K562 (cell line): ENCODE results near the gene SLC4A2. TPM values are rescaled to one million over a fixed set of nuclear protein-coding genes. Genes with fewer than 3 reads are reported as not detected.

Experiments used
- E2F1 ChIP-seq: sonication (generic); formaldehyde crosslinking; IDR thresholded peaks from 2 replicates; pipeline ENCODE4 v1.8.1; 2023; ENCODE audit warnings: mild to moderate bottlenecking, missing genetic modification reagents, moderate library complexity
- HNRNPL ChIP-seq: fragments of 200-400 bp; formaldehyde crosslinking; IDR thresholded peaks from 2 replicates; pipeline ENCODE4 v1.6.1; 2017; ENCODE audit warnings: low read depth, mild to moderate bottlenecking, low read length
- L3MBTL2 ChIP-seq: fragments of 450-650 bp; IDR thresholded peaks from 2 replicates; pipeline ENCODE4 v1.6.1; 2016; ENCODE audit warnings: mild to moderate bottlenecking, moderate library complexity
- MLLT1 ChIP-seq, 2 experiments: fragments of 450-650 bp; IDR thresholded peaks; 2 replicates each; pipeline ENCODE4 v1.6.1; 2016
- RREB1 ChIP-seq: fragments of 250-450 bp; sonication (Bioruptor Pico); IDR thresholded peaks from 2 replicates; pipeline ENCODE4 v1.4.0; 2020
- ZBTB9 ChIP-seq: fragments of 450-650 bp; formaldehyde crosslinking; IDR thresholded peaks from 2 replicates; pipeline ENCODE4 v1.4.0; 2020; ENCODE audit warnings: mild to moderate bottlenecking, moderate library complexity
- ZNF3 ChIP-seq: fragments of 250-450 bp; sonication (Bioruptor Pico); IDR thresholded peaks from 2 replicates; pipeline ENCODE4 v1.5.0; 2021; ENCODE audit warnings: mild to moderate bottlenecking, moderate library complexity
- ZNF584 ChIP-seq: fragments of 200-800 bp; sonication (Bioruptor generic); IDR thresholded peaks from 2 replicates; pipeline ENCODE4 v1.6.1; 2016; ENCODE audit warnings: low read depth, mild to moderate bottlenecking, missing genetic modification characterization, missing compliant biosample characterization
- ZNF592 ChIP-seq: fragments of 450-650 bp; IDR thresholded peaks from 2 replicates; pipeline ENCODE4 v1.6.1; 2017; ENCODE audit warnings: antibody characterized with exemption, mild to moderate bottlenecking
- polyA plus RNA-seq, 8 experiments: library from polyadenylated mRNA; depleted of rRNA in 4 of 8; stranded (reverse) in 5 of 8; unstranded in 3 of 8; fragments of >200 nt; fragmentation: Nextera tagmentation in 2 of 8; fragmentation: Illumina TruSeq in 1 of 8; extraction: Ambion mirVana in 2 of 8; extraction: Trizol in 1 of 8; gene quantifications; 2 replicates each; pipeline versions ENCODE4 v1.2.1 to v1.2.3, GENCODE V29; 2011 to 2014; ENCODE audit warnings: inconsistent platforms in 1 of 8, missing spikeins in 1 of 8
- total RNA-seq, 7 experiments: library from RNA; depleted of rRNA in 6 of 7; stranded (reverse); fragments of >200 nt in 6 of 7; fragmentation: Illumina TruSeq in 2 of 7; extraction: Trizol in 2 of 7; gene quantifications; 2 replicates each; pipeline versions ENCODE4 v1.2.1 to v1.2.3, GENCODE V29; 2011 to 2021; ENCODE audit warnings: low replicate concordance in 1 of 7

The SLC4A2 gene
- total and polyA plus RNA-seq, 9 of the 15 experiments (the other 6 are each of a cell fraction or from before 2014, with no cell fraction given): 11.4 to 375 (median 130) TPM

GRCh38 chr7:151011097-151011409, 48.3 kb upstream of the SLC4A2 start (continued):
- TF ChIP-seq ZNF3: no peak
- TF ChIP-seq RREB1 (CRISPR knock-in tag): no peak
- TF ChIP-seq ZNF584 (CRISPR knock-in tag): 0 out of 2 replicates have a peak, but pooled peaks have one; percentile 66
- TF ChIP-seq ZNF592: peak; percentile 38; the same call in 1 of the 2 replicates
- TF ChIP-seq MLLT1 (IDR thresholded peaks at IDR 0.05): no peak
- no peak for TF ChIP-seq E2F1
- no peak for TF ChIP-seq HNRNPL
- 0 out of 2 replicates have a peak, but pooled peaks have one; percentile 2 for TF ChIP-seq L3MBTL2
- TF ChIP-seq ZBTB9 (CRISPR knock-in tag): no peak
